NCI-H345 (cell line): Measurements from ENCODE around the gene MXRA8.
"Not testable (repeated sequence)": the region's sequence is repeated elsewhere in the genome, so short reads cannot be mapped to it uniquely, and the experiment has no call there.

Experiments used
- DNase-seq: peaks from one replicate; lab custom pipeline; 2025; lab: John Stamatoyannopoulos, UW

MXRA8 gene

DNA sequence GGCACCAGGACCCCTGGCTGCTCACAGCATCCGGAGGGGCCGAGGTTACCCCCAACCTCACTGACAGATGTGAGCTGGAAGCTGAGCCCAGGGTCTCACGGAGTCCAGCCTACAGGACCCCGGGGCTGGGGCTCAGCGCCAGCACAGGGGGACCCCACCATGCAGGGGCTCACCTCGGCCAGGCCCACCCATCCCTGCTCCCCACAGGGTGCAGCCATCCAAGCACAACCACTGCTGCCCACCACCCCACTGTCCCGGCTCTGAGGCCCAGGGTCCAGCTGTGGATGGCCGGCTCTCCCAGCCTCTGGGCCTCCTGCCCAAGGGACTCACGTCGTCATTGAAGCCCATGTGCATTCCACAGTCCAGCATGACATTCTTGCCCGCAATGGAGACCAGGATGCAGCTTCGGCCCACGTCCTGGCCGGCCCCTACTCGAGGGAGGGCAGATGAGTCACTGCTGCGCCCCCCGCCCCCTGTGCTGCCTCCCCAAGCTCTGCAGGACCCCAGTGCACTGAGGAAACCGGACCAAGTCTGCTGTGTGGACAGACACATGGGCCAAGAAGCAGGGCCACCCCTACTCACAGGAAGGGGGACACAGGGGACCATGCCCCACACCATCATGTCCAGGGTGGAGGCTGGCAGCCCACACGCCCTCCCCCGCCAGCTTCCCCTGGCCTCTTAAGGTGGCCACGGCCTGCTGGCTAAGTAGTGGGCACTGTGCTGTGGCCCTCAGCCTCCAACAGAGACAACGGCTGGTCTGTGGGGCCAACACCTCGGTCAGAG, 37.5 kb downstream of the MXRA8 start:
- DNase-seq: no peak

DNA sequence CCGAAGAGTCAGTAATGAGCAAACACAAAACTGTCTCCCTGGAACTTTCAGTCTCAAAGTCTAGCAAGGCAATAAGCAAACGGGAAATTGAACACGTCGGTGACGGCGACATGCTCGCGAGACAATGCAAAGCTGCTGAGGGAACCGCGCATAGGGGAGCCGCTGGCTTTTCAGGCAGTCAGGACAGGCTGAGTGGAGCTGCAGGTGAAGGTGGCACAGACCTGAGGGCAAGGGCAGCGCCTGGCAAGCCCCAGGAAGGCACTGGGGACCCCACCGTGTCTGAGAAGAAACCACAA, 38.8 kb downstream of the MXRA8 start:
- DNase-seq: no peak

DNA sequence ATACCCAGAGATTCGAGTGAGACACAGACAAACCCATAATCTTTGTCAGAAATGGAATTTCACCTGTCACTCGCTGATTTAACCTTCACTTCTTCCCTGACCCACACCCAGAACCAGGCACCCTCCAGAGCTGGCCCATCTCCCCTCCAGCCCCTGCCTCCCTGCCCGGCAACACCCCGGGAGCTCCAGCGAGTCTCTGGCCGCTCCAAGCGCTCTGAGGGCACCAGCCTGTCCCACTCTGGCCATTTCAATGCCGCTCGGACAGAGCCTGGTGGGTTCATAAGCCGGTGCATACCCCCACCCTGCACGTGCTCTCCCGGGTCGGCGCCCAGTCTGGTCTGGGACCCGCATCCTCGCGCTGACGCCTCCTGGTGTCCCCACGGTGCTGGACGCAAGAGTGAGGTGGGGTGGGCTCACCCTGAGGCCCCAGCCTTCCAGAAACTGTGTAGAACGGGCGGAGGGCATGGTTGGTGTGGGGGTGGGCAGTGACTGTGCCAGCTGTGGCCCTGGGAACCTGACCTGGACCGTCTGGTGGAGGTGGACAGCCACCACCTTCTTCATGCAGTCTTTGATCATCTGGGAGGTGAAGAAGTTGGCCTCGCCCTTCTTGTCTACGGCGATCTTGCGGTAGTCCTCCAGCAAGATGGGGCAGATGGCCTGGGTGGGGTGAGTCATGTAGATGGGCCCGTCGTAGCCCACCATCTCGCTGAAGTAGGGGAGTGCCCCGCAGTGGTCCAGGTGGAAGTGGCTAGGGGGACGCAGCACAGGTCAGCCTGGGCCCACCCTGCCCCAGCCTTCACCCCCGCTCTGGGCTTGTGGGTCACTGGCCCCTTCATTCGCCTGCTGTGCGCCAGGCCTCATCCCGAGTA, 39.3 kb downstream of the MXRA8 start:
- DNase-seq: no peak

DNA sequence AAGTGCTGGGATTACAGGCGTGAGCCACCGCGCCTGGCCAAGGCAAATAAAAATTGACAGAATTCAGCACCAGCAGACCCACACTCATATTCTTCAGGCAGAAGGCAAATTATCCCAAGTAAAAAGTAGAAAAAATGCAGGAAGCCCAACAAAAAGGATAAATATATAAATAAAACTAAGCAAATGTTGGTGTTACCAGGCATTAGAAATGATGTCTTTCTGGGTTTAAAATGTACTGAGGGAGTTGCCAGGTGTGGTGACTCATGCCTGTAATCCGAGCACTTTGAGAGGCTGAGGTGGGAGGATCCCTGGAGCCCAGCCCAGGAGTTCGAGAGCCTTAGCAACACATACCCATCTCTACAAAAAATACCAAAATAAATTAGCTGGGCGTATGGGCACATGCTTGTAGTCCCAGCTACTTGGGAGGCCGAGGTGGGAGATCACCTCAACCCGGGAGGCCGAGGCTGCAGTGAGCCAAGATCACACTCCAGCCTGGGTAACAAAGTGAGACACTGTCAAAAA, 40.2 kb downstream of the MXRA8 start:
- peak; percentile 79 for DNase-seq

DNA sequence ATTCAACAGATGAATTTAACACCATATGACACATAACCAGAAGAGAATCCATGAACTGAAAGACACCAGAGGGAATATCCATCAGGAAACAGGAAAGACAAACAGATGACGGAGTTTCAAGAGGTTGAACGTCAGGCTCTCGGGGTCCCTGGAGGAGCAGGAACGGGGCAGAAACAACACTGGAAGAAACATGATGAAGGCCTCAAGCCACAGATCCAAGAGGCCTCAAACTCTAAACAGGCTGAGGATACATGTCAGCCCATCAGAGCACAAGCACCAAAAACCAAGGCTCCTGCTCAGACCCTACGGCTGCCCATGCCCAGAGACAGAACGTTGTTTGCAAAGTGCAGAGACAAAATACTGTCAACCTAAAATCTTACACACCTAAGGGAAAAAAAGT, 40.9 kb downstream of the MXRA8 start:
- no peak for DNase-seq

DNA sequence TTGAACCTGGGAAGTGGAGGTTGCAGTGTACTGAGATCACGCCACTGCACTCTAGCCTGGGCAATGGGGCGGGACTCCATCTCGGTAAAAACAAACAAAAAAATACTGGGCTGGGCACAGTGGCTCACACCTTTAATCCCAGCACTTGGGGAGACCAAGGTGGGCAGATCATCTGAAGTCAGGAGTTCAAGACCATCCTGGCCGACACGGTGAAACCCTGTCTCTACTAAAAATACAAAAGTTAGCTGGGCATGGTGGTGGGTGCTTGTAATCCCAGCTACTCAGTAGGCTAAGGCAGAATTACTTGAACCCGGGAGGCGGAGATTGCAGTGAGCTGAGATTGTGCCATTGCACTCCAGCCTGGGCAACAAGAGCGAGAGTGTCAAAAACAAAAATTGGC, 42.2 kb downstream of the MXRA8 start:
- not testable (repeated sequence) for DNase-seq

DNA sequence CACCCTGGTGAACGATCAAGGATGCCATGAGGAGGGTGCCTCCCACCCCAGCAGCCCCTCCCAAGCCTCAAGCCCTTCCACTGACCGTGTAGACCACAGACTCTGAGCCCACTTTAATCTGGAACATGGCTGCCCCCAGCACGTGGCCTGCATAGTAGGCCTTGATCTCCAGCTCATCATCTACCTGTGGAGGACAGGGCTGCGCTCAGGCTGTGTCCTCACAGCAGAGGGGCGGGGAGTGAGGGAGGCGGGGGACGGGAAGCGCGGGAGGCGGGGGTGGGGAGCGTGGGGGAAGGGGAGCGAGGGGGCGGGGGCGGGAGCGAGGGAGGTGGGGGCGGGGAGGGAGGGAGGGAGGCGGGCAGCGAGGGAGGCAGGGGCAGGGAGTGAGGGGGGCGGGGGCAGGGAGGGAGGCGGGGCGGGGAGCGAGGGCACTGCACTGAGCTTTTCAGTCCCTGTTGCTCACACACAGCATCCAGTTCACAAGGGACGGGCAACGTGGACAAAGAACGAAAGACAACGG, 42.9 kb downstream of the MXRA8 start:
- no peak for DNase-seq

DNA sequence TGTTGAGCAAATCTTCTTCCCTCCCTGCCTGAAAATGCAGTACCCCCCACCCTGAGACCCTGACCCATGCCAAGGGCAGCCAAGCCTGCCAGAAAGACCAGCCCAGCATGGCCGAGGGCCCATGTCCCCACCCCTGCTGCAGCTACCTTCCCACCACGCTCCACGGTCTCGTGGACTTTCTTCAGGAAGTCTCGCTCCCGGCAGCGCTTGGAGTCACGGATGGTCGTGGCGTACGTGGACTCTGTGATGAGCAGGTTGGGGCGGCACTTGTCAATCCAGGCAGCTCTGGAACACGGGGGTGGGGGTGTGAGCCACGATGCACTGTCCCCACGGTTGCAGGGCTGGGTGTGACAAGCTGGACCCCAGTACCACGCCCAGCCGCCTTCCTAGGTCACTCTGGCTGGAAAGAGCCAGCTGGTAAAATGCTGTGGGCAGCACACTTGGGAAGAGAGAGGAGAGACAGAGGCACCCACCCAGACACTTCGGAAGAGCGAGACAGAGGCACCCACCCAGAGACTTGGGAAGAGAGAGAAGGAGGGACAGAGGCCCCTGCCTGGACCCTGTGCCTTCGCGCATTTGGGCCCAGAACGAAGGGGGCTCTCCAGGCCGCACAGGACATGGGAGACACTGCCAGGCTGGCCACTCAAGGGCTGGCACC, 43.5 kb downstream of the MXRA8 start:
- no peak for DNase-seq

DNA sequence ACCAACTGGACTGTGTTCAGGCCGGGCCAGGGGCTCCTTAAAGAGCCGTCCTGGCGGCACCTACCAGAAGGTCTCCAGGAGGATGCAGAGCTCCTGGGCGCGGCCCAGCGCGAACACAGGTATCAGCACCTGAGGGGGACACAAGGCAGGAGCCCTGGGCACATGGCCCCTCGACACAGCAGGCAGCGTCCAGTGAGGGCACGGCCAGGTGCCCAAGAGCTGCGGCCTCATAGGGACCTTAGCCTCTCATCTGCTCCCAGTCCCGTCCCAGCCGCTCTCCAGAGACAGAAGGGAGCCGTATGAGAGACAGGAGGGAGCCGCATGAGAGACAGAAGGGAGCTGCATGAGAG, 44.1 kb downstream of the MXRA8 start:
- no peak for DNase-seq

DNA sequence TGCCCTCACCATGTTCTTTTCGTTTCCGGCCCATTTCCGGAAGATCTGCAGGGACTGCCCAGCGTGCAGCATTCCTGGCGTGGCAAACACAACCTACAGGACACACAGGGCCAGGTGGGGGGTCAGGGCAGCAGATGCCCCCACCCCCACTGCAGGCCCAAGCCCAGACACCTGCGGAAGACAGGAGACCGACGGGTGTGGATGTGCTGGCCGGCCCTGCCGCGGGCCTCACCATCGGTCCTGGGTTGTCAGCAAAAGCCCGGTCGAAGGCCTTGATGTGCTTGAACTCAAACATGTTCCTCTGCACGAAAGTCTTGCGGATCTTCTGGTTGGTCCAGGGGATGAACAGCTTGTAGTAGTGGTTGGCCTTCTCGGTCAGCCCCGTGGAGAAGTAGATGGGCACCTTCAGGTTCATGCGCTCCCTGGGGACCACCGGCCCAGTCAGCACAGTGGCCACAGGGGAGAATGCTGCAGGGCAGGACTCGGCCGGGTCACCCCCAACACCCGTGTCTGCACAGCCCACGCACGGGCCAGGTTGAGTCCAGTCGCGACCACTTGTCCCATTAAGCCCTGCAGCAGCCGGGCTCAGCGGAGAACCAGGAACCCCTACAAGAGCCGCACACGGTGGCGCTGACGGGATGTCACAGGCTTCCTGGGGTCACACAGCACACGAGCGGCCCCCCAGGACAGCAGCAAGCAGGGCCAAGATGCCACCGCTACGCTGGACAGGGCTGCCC, 44.7 kb downstream of the MXRA8 start:
- no peak for DNase-seq

DNA sequence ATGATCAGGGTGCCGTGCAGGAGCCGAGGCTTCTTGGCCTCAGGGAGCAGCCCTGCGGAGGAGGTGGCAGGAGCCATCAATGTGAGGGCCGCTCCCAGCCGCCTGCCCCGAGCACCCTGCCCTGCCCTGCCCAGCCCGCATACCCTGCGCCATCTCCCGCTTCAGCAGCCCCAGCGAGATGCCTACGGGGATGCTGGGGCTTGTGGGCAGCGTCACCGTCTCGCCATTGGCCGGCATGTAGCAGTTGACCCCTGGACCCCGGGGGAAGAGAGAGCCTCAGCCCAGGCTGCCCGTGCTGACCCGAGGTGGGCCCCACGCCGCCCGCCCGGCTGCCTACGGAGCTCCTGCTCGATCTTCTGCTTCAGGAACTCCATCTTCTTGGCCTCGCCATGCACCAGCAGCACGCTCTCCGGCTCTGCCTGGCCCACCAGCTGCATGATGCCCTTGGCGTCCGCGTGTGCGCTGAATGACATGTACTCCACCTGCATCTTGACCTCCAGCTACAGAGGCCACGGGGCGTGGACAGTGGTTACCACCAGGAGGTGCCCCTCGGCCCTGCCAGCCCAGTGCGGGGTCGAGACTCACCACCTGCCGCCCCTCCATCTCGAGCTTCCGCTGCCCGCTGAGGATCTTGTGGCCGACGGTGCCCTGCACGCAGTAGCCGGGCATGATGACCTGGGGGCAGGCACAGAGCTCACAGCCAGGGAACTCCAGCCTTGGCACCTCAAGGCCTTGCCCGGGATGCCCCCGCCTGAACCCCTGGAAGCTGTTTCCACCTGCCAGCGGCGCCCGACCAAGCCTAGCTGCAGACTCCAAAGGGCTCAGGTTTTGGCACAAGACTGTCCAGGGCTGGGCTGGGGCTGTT, 45.7 kb downstream of the MXRA8 start:
- DNase-seq: no peak

DNA sequence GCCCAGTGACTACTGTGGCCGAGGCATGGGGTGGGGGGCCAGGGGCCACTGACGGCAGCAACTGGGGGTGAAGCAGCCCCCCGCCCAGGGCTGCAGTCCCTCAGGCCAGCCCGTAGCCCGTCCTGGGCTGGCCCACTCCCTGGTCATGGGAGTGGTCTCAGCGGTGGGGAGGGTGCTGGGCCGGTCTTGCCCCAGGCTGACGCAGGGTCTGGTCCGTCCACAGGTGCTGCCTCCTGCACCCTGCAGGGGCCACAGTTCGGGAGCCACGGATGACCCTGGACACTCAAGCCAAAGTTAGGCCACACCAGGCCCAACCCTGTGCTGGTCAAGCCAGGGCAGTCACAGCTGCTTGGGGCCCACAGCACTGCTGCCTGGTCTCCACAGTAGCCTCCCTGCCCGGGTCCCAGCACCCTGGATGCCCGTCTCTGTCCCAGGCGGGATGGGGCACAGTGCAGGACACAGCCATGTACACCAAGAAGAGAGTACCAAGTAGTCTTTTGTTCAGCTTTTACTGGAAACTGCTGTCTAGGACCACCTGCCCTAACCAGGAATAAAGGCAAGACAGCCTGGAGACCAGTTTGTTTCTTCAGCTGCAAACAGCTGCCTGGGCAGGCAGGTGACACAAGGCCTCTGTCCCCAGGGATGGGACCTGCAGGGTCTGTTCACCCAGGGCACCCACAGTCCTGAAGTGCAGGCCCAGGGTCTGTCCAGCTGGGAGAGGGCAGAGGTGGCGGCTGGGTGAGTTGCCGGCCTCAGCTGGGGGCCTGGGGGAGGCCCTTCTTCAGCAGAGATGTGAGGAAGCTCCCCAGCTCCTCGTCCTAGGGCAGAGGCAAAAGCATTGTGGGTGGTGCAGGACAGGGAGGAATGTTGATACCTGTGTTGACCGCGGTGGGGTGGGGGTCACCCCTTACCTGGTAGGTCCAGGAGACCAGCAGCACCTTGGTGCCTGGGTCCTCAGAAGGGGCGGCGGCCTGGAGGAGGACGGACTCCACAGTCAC, 46.9 kb downstream of the MXRA8 start:
- no peak for DNase-seq

DNA sequence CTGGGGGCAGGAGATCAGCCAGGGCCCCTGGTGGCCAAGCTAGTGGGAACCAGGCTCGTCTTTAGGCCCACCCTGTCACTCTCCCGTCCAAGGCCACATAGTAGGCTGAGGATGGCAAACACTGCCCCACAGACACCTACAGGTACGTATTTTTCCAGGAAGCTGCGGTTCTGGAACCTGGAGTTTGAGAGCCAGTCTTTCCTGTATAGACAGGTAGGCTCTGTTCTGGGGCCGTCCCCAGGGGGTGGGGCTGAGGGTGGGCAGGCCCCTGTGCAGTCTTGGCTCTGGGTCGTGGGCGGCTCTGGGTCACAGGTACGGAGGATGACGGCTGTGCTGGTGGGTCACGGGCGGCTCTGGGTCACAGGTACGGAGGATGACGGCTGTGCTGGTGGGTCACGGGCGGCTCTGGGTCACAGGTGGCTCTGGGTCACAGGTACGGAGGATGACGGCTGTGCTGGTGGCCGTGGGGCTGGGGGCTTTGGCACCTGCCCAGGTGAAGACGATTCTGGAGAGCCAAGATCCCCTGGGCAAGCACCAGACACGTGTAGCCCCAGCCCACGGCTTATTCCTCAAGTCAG, 47.8 kb downstream of the MXRA8 start:
- DNase-seq: no peak

DNA sequence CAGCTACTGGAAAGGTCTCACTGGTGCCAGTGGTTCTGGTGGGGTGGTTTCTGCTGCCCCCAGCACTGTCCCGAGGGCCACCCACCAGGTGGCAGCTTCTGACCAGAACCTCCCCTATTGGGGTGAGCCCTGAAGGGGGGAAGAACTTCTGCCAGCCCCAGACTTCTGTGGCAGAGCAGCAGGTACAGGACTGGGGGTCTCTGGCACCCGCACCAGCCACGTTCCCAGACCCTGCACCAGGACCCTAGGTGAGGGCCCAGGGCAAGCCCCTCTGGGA, 48.3 kb downstream of the MXRA8 start:
- DNase-seq: no peak

DNA sequence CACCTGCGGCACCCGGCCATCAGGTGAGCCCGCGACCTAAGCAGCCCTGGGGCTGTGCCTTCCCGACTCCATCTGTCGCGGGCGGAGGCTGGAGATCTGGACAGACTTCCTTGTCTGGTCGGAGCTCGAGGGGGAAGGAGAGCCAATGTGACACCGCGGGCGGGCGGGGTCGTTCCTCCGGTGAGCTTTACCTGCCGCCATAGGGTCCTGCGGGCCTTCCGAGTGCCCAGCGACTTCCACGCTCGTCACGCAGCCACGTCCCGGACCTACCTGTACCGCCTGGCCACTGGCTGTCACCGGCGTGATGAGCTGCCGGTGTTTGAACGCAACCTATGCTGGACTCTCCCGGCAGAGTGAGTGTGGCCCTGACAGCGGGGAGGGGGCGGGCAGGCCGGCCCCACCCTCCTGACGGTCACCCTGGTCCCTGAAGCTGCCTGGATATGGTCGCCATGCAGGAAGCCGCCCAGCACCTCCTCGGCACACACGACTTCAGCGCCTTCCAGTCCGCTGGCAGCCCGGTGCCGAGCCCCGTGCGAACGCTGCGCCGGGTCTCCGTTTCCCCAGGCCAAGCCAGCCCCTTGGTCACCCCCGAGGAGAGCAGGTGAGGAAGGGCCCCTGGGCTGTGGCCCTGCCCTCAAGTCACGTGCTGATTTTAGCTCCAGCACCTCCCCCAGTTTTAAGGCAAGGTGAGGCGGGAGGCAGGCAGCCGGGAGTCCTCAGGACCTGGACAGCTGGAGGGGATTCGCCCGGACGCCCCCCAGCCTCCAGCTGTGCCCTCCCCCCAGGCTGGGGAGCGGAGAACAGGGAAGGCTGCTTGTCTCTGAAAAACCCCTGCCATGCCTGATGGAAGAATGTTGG, 48.9 kb downstream of the MXRA8 start:
- no peak for DNase-seq

DNA sequence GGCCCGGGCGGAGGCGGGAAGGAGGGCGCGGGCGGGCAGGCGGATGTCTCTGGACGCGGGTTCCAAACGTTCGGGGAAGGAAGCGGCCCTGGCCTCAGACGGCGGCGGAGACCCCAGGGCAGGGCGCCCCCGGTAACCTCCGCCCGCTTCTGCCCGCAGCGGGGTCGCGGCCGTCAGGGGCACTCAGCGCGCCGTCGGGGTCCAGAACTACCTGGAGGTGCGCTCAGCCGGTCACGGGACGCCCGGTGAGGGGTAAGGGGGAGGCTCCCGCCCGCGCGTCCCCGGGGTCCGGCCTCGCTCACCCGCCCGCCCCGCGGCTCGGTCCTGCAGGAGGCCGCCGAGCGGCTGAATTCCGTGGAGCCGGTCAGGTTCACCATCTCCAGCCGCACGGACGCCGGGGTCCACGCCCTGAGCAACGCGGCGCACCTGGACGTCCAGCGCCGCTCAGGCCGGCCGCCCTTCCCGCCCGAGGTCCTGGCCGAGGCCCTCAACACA, 49.6 kb downstream of the MXRA8 start:
- no peak for DNase-seq

DNA sequence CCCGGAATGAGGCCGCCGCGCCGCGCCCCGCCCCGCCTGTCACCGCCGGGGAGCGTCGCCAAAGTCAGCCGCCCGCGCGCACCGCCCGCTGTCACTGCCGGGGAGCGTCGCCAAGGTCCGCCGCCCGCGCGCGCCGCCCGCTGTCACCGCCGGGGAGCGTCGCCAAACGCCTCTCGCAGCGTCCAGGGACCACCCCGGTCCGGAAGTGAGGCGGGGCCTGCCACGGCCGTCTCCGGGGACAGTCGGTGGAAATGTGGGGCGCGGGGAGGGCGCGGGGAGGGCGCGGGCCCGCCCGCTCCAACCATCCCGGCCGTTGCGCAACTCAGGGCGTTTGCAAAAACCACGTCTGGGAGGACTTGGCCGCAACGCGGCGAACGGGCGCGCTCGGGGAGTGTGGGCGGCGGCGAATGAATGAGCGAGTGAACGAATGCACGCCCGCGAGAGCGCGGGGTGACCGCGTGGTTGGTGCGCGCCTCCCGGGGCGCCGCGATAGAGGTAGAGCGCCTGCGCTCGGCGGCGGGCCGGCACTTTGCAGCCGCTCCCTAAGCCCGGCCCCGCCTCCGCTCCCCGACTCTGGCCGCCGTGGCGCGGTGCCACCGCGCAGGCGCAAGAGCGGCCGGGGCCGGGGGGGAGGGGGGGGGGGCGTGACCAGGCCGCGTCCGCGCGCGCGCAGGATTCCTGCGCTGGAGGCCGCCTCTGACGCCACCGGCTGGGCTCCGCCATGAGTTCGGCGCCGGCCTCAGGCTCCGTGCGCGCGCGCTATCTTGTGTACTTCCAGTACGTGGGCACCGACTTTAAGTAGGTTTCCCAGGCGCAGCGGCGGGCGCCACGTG, 50.2 kb downstream of the MXRA8 start, which contains the start of the genes ACAP3 and PUSL1:
TSS of gene ACAP3 (minus strand) at position 8 of the 833 bp plus-strand sequence. CDS start 115 bp downstream, outside the sequence.
TSS of gene PUSL1 (plus strand) at position 675 of the 833 bp plus-strand sequence. CDS start at position 722, 47 bp downstream.
- DNase-seq: peak; percentile 93
